ENCODE measurements around the gene ITPK1. TPM values are rescaled to one million over a fixed set of nuclear protein-coding genes. Genes with fewer than 3 reads are reported as not detected.

Gene ITPK1
- total RNA-seq, 2 donors from 2014 or later = 53.8 to 85.0 TPM

DNA sequence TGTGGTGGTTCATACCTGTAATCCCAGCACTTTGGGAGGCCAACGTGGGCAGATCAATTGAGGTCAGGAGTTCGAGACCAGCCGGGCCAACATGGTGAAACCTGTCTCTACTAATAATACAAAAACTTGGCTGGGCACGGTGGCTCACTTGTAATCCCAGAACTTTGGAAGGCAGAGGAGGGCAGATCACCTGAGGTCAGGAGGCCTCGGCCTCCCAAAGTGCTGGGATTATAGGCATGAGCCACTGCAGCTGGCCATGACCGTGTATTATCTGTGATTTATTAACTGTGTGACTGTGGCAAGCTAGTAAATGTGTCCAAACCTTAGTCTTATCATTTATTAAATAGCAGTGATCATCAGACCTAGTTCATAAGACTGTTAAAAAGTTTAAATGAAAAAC is 7.1 kb upstream of the ITPK1 start:
- TF ChIP-seq, protein P1, sequence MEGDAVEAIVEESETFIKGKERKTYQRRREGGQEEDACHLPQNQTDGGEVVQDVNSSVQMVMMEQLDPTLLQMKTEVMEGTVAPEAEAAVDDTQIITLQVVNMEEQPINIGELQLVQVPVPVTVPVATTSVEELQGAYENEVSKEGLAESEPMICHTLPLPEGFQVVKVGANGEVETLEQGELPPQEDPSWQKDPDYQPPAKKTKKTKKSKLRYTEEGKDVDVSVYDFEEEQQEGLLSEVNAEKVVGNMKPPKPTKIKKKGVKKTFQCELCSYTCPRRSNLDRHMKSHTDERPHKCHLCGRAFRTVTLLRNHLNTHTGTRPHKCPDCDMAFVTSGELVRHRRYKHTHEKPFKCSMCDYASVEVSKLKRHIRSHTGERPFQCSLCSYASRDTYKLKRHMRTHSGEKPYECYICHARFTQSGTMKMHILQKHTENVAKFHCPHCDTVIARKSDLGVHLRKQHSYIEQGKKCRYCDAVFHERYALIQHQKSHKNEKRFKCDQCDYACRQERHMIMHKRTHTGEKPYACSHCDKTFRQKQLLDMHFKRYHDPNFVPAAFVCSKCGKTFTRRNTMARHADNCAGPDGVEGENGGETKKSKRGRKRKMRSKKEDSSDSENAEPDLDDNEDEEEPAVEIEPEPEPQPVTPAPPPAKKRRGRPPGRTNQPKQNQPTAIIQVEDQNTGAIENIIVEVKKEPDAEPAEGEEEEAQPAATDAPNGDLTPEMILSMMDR (IDR thresholded peaks at IDR 0.05) = no peak
- Histone ChIP-seq H3K9me3 (no peaks in the 10 kb centered on the region), H3K27ac (no peak overlapping the region), H3K4me1 (ENCODE audit: control insufficient read depth in 1 of 2, low read depth in 2 of 2) (no peaks in the 10 kb centered on the region), H3K4me3 (no peak overlapping the region), H3K36me3 (no peaks in the 10 kb centered on the region), H3K27me3 (replicated peaks; ENCODE audit: insufficient read depth) (no peaks in the 10 kb centered on the region)
- DNase-seq (ENCODE audit: low spot score) (no peak), ATAC-seq (ENCODE audit: insufficient number of reproducible peaks, low FRiP score, low read depth) (no peak)

DNA sequence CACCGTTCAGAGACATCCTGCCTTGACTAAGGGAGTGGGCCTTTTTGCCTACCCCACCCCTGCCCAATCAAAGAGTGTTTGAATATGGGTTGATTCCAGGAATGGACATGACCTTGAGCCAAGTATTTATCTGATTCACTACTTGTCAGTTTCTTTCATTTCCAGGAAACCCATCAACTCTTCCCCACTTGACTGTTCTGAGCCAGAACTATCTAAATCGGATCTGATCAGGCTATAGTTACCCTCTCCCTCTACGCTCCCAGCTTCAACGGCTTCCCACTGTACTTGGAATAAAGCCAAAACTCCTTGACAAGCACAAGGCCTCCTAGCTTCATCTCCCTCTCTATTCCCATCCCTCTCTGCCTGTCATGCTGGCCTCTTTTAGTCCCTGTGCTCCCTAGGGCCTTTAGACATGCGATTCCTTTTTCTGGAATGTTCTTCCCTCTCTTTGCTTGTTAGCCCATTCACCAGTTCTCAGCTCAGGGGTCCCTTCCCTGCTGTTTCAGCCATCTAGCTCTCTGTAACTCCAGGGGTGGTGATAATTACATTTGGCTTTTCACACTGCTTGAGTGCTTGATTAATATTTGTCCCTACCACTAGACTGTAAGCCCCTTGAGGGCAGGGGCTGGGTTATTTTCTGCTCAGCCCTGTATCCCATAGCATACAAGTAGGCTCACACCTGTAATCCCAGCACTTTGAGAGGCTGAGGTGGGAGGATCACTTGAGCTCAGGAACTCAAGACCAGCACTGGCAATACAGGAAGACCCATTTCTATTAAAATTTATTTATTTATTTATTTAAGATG is 5.5 kb upstream of the ITPK1 start:
- Histone ChIP-seq H3K4me1 (ENCODE audit: control insufficient read depth in 1 of 2, low read depth in 2 of 2) (peaks cover 0 to 10% of the 10 kb centered on the region in 2 donors), H3K9me3 (no peaks in the 10 kb centered on the region), H3K27ac (no peak overlapping the region), H3K36me3 (no peaks in the 10 kb centered on the region), H3K27me3 (replicated peaks; ENCODE audit: insufficient read depth) (no peaks in the 10 kb centered on the region), H3K4me3 (no peak overlapping the region)
- TF ChIP-seq, protein P1 (IDR thresholded peaks at IDR 0.05) = no peak
- DNase-seq (ENCODE audit: low spot score) = no peak
- ATAC-seq (ENCODE audit: insufficient number of reproducible peaks, low FRiP score, low read depth) = no peak

DNA sequence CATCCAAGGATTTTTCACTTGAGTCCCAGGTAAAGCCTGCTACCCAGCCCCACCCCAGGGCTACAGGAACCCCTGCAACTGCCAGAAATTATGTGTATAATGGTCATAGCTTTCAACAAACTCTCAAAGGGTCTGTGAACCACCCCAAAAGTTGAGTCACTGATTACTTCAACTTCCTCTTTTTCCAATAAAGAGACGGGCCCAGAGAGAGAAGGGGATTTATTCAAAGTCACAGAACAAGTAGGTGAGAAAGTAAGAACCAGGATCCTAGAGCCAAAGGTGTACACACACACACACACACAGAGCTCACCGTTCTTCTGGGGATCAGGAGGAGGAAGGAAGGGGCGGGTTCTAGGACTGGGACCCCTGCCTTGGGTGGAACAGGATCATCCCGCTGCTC is 4.8 kb upstream of the ITPK1 start:
- no peak overlapping the region for H3K27ac ChIP-seq
- no peak for DNase-seq (ENCODE audit: low spot score)
- ATAC-seq (ENCODE audit: insufficient number of reproducible peaks, low FRiP score, low read depth) = no peak
- no peaks in the 10 kb centered on the region for H3K27me3 ChIP-seq (replicated peaks; ENCODE audit: insufficient read depth)
- TF ChIP-seq, protein P1 (IDR thresholded peaks at IDR 0.05) = no peak
- H3K4me3 ChIP-seq = no peak overlapping the region
- H3K9me3 ChIP-seq = no peaks in the 10 kb centered on the region
- peaks cover 0 to 12% of the 10 kb centered on the region in 2 donors for H3K4me1 ChIP-seq (ENCODE audit: control insufficient read depth in 1 of 2, low read depth in 2 of 2)
- no peaks in the 10 kb centered on the region for H3K36me3 ChIP-seq

DNA sequence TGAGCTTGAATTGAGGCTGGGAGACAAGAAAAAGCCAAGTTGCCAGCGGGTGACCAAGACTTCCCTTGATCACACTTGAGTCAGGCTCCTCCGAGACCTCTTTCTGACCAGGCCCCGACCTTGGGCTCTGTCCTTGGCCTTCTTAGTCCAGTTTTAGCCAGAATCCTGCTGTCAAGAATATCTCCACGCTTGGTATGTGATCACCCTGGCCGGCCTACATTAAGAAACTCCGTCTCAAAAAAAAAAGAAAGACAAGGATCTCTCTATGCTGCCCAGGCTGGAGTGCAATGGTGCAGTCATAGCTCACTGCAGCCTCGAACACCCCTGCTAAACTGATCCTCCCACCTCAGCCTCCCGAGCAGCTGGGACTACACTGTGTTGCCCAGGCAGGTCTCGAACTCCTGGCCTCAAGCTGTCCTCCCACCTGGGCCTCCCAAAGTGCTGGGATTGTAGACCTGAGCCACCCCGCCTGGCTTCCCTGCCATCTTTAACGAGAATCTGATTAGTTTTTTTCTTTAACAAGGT is 1.0 kb upstream of the ITPK1 start:
- H3K27ac ChIP-seq = peak overlapping the region; percentile 92 to 98
- peak overlapping the region; percentile 93 for H3K4me3 ChIP-seq
- DNase-seq (ENCODE audit: low spot score) (no peak), ATAC-seq (ENCODE audit: insufficient number of reproducible peaks, low FRiP score, low read depth) (no peak)
- peaks cover 15 to 34% of the 10 kb centered on the region in 2 donors for H3K4me1 ChIP-seq (ENCODE audit: control insufficient read depth in 1 of 2, low read depth in 2 of 2)
- H3K9me3 ChIP-seq = no peaks in the 10 kb centered on the region
- H3K36me3 ChIP-seq = no peaks in the 10 kb centered on the region
- no peaks in the 10 kb centered on the region for H3K27me3 ChIP-seq (replicated peaks; ENCODE audit: insufficient read depth)
- TF ChIP-seq, protein P1 (IDR thresholded peaks at IDR 0.05) = no peak

DNA sequence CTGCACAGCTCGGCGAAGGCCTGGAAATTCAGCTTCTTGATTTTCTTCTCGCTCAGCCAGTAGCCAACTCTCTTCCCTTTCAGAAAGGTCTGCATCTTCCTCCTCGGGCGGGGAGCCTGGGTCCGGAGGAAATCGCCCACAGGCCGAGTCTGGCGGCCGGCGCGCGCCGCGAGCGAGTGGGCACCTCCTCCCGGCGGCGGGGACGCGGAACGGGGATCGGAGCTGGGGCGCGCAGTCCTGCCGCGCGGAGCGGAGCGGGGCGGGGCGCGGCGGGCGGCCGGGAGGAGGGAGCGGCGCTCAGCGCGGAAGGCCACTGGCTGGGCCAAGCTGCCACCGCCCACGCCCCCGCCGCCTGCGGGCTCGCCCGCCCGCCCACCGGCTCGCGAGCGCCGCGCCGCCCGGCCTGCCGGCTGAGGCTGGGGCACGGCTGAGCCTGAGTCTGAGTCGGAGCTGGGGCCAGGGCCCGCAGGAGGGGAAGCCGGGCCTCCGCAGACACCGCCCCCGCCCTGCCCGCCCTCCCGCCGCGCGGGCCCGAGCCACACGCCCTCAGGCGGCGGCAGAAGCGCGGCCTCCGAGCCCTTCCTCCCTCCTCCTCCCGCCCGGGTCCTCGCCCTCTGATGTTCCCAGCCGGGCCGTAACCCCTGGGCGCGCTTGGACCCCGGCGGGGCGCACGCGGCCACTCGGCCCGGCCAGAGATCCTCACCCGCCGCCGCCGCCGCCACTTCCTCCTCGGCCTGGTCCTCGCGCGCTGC is 480 bp downstream of the ITPK1 start:
- H3K36me3 ChIP-seq = no peaks in the 10 kb centered on the region
- H3K27ac ChIP-seq = peak overlapping the region; percentile 81 to 98
- H3K4me1 ChIP-seq (ENCODE audit: control insufficient read depth in 1 of 2, low read depth in 2 of 2) = peaks cover 15 to 34% of the 10 kb centered on the region in 2 donors
- ATAC-seq (ENCODE audit: insufficient number of reproducible peaks, low FRiP score, low read depth) (peak; percentile 74), DNase-seq (ENCODE audit: low spot score) (peak; percentile 34)
- TF ChIP-seq, protein P1 (IDR thresholded peaks at IDR 0.05) = no peak
- H3K4me3 ChIP-seq = peak overlapping the region; percentile 93
- H3K9me3 ChIP-seq = no peaks in the 10 kb centered on the region
- H3K27me3 ChIP-seq (replicated peaks; ENCODE audit: insufficient read depth) = no peaks in the 10 kb centered on the region
